ENCODE results near the gene ARHGEF33. TPM values are rescaled to one million over a fixed set of nuclear protein-coding genes. Genes with fewer than 3 reads are reported as not detected.

ARHGEF33 gene
- total RNA-seq, 1 experiment from 2014 or later, result 0.41 TPM

DNA sequence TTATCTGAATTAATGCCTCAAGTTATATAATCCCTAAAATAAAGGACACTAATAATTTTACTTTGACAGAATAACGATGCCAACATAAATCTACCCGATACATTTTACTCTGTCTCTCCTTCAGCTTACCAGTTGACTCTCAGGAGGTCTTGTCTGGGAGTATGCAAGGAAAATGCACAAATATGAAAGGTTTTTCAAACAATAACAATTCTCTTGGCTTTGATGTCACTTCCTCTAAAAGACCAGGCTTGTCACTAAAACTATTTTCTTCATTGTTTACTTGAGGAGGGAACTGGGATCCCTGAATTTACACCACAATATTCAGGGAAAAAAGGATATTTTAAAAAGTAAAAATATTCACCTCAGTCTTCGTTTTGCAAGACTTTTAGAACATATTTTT, 134.0 kb downstream of the ARHGEF33 start:
- BruUV-seq (replicated peaks), result no TSS peak

DNA sequence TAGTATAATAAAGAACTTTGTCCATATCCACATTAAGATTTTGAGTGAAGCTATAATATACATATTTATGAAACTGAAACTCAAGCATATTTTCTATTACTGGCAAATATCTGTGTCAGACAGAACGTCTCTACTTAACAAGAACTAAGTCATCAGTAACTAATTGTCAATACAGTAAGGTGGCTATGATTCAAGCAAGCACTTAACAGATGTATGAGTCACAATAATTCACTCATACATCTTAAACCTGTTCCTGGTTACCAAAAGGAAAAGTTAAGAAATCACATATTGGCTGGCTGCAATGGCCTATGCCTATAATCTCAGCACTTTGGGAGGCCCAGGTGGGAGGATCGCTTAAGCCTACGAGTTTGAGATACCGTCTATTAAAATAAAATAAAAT, 135.2 kb downstream of the ARHGEF33 start:
- no peak overlapping the region for H3K4me3 ChIP-seq (ENCODE audit: low read depth in 2 of 2, low read length in 2 of 2)
- H3K9me3 ChIP-seq (ENCODE audit: control insufficient read depth, insufficient read depth, low read depth, low read length), result no peaks in the 10 kb centered on the region
- TF ChIP-seq, protein P1, sequence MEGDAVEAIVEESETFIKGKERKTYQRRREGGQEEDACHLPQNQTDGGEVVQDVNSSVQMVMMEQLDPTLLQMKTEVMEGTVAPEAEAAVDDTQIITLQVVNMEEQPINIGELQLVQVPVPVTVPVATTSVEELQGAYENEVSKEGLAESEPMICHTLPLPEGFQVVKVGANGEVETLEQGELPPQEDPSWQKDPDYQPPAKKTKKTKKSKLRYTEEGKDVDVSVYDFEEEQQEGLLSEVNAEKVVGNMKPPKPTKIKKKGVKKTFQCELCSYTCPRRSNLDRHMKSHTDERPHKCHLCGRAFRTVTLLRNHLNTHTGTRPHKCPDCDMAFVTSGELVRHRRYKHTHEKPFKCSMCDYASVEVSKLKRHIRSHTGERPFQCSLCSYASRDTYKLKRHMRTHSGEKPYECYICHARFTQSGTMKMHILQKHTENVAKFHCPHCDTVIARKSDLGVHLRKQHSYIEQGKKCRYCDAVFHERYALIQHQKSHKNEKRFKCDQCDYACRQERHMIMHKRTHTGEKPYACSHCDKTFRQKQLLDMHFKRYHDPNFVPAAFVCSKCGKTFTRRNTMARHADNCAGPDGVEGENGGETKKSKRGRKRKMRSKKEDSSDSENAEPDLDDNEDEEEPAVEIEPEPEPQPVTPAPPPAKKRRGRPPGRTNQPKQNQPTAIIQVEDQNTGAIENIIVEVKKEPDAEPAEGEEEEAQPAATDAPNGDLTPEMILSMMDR (IDR thresholded peaks at IDR 0.05), result no peak
- TF ChIP-seq TCF7L2 (IDR thresholded peaks at IDR 0.05; ENCODE audit: low read depth, low read length), result no peak
- TF ChIP-seq SIN3A (IDR thresholded peaks at IDR 0.05; ENCODE audit: borderline replicate concordance, insufficient read depth, low read depth, low read length), result no peak
- no peak for TF ChIP-seq POLR2AphosphoS5 (IDR thresholded peaks at IDR 0.05; ENCODE audit: low read depth, low read length)
- TF ChIP-seq, protein P2, sequence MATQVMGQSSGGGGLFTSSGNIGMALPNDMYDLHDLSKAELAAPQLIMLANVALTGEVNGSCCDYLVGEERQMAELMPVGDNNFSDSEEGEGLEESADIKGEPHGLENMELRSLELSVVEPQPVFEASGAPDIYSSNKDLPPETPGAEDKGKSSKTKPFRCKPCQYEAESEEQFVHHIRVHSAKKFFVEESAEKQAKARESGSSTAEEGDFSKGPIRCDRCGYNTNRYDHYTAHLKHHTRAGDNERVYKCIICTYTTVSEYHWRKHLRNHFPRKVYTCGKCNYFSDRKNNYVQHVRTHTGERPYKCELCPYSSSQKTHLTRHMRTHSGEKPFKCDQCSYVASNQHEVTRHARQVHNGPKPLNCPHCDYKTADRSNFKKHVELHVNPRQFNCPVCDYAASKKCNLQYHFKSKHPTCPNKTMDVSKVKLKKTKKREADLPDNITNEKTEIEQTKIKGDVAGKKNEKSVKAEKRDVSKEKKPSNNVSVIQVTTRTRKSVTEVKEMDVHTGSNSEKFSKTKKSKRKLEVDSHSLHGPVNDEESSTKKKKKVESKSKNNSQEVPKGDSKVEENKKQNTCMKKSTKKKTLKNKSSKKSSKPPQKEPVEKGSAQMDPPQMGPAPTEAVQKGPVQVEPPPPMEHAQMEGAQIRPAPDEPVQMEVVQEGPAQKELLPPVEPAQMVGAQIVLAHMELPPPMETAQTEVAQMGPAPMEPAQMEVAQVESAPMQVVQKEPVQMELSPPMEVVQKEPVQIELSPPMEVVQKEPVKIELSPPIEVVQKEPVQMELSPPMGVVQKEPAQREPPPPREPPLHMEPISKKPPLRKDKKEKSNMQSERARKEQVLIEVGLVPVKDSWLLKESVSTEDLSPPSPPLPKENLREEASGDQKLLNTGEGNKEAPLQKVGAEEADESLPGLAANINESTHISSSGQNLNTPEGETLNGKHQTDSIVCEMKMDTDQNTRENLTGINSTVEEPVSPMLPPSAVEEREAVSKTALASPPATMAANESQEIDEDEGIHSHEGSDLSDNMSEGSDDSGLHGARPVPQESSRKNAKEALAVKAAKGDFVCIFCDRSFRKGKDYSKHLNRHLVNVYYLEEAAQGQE (IDR thresholded peaks at IDR 0.05; ENCODE audit: insufficient read depth in 1 of 2, low read depth in 2 of 2, low read length in 1 of 2), result no peak
- no peaks in the 10 kb centered on the region for H3K4me1 ChIP-seq (ENCODE audit: control insufficient read depth, insufficient read depth, low read length)
- ChIA-PET CTCF (no interaction called here), POLR2A (no interaction called here)
- no peaks in the 10 kb centered on the region for H3K27me3 ChIP-seq (ENCODE audit: control insufficient read depth, insufficient read depth, low read length)
- no peak overlapping the region for H3K27ac ChIP-seq (ENCODE audit: low read length)
- DNase-seq (ENCODE audit: low read depth, low spot score) (no peak), ATAC-seq (no peak)
- H3K36me3 ChIP-seq (ENCODE audit: control insufficient read depth, insufficient read depth, low read length), result peaks cover 8% of the 10 kb centered on the region
- BruUV-seq (replicated peaks), result no TSS peak
- in situ Hi-C loops (cut with HindIII; ENCODE audit: low pct_unique_long_range_greater_than_20kb, low sequenced_read_pairs), result no loop called here
- intact Hi-C loops (cut with micrococcal nuclease; ENCODE audit: unreplicated experiment), result no loop called here

More for the DNA sequence above, 134.0 kb downstream of the ARHGEF33 start:
- DNase-seq (ENCODE audit: low read depth, low spot score), result no peak
- Histone ChIP-seq H3K4me3 (ENCODE audit: low read depth in 2 of 2, low read length in 2 of 2) (no peak overlapping the region), H3K4me1 (ENCODE audit: control insufficient read depth, insufficient read depth, low read length) (no peaks in the 10 kb centered on the region), H3K36me3 (ENCODE audit: control insufficient read depth, insufficient read depth, low read length) (peaks cover 8% of the 10 kb centered on the region), H3K27ac (ENCODE audit: low read length) (no peak overlapping the region), H3K27me3 (ENCODE audit: control insufficient read depth, insufficient read depth, low read length) (no peaks in the 10 kb centered on the region), H3K9me3 (ENCODE audit: control insufficient read depth, insufficient read depth, low read depth, low read length) (no peaks in the 10 kb centered on the region)
- ChIA-PET CTCF (no interaction called here), POLR2A (no interaction called here)
- in situ Hi-C loops (cut with HindIII; ENCODE audit: low pct_unique_long_range_greater_than_20kb, low sequenced_read_pairs) (no loop called here), intact Hi-C loops (cut with micrococcal nuclease; ENCODE audit: unreplicated experiment) (no loop called here)
- no peak for ATAC-seq
- TF ChIP-seq, protein P1 (IDR thresholded peaks at IDR 0.05), result no peak
- TF ChIP-seq TCF7L2 (IDR thresholded peaks at IDR 0.05; ENCODE audit: low read depth, low read length) (no peak), SIN3A (IDR thresholded peaks at IDR 0.05; ENCODE audit: borderline replicate concordance, insufficient read depth, low read depth, low read length) (no peak), POLR2AphosphoS5 (IDR thresholded peaks at IDR 0.05; ENCODE audit: low read depth, low read length) (no peak)
- TF ChIP-seq, protein P2 (IDR thresholded peaks at IDR 0.05; ENCODE audit: insufficient read depth in 1 of 2, low read depth in 2 of 2, low read length in 1 of 2), result no peak

Other genes with a start within 250 kb of the ARHGEF33 start
- 20.5 TPM for gene GALM, start 223.8 kb upstream of the ARHGEF33 start, total RNA-seq (2021; ENCODE audit: unreplicated experiment)
- gene SRSF7, start 138.5 kb upstream of the ARHGEF33 start, total RNA-seq (2021; ENCODE audit: unreplicated experiment), result 220 TPM
- 24.6 TPM for gene GEMIN6, start 111.7 kb upstream of the ARHGEF33 start, total RNA-seq (2021; ENCODE audit: unreplicated experiment)
- gene DHX57, start 13.9 kb upstream of the ARHGEF33 start, total RNA-seq (2021; ENCODE audit: unreplicated experiment), result 20.6 TPM
- gene MORN2, start 13.9 kb upstream of the ARHGEF33 start, total RNA-seq (2021; ENCODE audit: unreplicated experiment), result 10.1 TPM
- gene SOS1, start 231.2 kb downstream of the ARHGEF33 start, total RNA-seq (2021; ENCODE audit: unreplicated experiment), result 28.7 TPM